GM19372 (cell line): ENCODE measurements around the gene TMEM190.

Source experiments
- ATAC-seq: cut with Tn5 transposase; IDR thresholded peaks from one replicate; pipeline ENCODE4 v1.9.1; 2021; ENCODE audit warnings: mild to moderate bottlenecking, low read depth, moderate library complexity; ENCODE audit not compliant: unreplicated experiment

Gene TMEM190

DNA sequence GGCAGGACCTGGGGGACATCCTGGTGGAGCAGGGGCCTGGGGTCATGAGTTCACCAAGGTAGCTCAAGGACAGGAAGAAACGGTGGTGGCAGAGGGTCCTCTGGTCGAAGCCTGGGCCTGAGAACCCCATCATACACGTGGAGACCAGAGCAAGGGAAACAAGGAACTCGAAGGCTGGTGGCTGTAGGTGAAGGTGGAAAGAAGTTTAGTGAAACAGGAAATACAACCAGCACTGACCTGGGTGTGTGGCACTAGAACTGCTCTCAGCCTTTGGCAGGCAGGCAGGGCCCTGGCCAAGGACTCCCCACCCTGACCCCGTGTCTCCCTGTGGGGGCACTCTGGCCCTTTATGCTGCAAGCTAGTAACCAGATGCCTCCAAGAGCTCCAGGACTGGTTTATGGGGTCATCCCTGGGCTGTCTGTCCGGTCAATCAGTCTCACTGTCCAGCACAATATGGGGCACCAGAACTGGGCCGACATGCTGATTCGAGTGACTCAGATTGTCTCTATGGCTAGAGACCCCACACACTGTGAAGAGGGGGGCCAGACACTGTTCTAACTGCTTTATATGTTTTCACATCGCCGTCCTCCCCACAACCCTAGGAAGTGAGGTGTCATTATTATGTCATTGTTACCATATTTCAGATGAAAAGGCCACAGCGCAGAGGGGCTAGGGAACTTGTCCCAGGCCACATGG lies 25.9 kb upstream of the TMEM190 start:
- ATAC-seq: no peak

DNA sequence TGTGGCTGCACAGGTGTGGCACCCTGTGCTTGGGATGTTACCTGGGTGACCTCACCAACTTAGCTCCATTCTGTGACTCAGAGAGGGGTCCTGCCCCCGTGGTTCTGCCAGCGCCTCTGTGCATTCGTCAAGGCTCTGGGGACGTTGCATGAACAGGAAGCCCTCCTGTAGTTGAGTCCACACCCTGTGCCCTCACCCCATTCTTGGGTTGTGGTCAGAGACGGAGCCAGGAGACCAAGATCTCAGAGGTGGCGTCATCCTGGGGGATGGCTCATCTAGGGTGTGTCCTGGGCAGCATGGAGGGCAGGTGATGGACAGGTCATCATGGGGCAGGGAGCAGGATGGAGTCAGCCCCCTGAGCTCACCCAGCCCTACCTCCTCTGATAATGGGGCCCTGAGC lies 24.6 kb upstream of the TMEM190 start:
- no peak for ATAC-seq

DNA sequence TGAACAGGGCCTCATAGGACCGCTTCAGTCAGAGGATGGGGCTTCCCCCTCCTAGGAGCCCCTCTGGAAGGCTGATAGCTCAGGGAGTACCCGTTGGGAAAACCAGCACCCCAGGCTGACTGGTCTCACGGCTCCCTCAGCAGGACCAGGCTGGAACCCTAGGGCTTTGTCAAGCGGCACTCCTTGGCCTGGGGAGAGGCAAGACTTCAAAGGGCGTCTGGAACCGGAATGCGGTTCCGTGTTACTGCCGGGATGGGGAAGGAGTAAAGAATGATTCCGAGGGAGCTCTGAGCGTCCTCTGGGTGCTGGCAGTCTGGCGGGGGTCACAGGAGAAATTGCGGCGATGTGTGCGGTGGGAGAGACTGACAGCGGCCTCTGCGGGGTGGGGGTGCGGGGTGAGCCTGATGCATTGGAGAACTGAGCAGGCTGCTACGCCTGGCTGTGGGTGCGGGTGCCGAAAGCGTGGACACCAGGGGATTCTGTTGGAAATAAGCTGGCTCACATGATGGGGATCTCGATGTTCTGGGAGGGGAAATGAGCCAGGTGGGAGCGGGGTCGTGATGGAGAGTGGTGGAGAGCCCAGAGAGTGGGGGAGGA lies 24.0 kb upstream of the TMEM190 start:
- ATAC-seq: no peak

DNA sequence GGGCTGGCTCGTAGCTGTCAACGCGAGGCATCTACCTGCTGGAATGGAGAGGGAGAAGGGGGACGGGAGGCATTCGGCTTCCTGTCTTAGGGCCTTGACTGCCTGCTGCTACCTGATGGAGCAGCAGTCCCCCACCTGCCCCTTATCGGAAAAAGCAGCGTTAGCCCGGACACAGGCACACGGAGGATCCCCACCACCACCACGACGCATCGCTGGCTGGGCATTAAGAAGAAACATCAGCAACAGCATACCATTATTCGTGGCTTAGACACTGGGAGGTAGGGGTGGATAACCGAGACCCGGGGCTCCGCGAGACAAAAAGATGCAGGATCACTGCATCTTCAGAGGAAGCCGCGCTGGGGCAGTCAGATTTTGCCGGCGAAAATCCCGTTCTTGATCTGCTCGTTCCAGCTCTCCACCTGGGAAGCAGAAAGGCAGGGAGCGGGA lies 23.2 kb upstream of the TMEM190 start:
- ATAC-seq: no peak

DNA sequence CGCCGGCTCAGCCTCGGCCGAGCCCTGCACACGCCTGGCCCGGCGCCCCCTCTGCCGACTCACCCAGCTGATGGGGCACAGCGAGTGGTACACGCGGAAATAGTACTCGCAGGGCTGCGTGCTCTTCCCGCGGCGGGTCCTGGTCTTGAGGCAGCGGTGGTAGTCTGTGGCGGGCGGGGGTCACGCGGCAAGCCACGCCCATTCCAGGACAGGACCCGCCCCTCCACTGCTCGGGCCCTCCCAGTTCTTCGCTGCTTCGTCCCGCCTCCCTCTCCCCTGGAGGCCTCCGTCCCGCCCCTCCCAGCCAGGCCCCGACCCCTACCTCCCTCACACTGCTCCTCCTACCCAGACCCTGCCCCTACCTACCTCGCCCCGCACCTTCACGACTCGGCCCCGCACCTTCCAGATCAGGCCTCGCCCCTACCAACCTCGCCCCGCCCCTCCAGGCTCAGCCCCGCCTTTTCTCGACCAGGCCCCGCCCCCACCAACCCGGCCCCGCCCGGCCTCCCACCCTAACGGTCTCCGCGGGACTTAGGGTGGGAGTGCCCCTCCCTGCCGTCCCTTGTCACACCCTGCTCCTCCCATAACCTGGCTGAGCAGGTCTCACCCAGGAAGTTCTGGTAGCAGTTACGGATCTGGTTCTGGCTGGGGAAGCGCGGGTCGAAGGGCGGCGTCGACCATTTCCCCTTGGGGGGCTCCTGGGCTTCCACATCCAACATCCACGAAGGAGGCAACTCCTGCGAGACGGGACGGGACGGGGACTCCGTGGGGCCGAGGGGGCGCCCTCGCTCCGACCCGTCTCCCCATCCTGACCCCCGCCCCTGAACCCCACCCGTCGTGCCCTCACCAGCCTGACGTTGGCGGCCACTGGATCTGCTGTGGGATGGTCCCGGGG lies 22.6 kb upstream of the TMEM190 start:
- no peak for ATAC-seq

DNA sequence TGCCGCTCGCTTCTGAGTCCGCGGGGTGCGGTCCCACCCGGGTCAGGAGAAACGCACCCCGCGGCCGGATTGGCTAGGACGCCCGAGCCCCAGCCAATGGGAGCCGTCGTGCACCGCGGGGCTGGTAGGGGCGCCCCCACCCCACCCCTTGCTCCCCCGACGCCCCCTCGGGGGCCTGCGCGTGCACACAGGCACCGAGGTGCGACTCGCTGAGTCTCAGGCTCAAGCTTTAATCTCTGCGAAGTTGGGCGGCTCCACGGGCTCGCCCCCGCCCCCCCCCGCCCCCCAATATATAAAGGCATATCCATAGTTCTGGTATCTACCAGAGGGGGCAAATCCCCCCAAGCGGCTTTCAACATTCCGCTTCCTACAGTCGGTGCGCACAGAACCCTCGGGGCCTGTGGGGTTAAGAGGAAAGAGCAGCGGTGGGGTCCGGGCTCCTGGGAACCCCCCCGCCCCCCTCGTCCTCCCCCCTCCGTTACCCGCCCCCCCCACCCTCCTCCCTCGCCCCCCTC lies 21.9 kb upstream of the TMEM190 start, which contains the start of gene COX6B2:
TSS of gene COX6B2 (minus strand) at position 22 of the 515 bp plus-strand sequence. CDS start 198 bp downstream, outside the sequence.
- ATAC-seq: no peak

DNA sequence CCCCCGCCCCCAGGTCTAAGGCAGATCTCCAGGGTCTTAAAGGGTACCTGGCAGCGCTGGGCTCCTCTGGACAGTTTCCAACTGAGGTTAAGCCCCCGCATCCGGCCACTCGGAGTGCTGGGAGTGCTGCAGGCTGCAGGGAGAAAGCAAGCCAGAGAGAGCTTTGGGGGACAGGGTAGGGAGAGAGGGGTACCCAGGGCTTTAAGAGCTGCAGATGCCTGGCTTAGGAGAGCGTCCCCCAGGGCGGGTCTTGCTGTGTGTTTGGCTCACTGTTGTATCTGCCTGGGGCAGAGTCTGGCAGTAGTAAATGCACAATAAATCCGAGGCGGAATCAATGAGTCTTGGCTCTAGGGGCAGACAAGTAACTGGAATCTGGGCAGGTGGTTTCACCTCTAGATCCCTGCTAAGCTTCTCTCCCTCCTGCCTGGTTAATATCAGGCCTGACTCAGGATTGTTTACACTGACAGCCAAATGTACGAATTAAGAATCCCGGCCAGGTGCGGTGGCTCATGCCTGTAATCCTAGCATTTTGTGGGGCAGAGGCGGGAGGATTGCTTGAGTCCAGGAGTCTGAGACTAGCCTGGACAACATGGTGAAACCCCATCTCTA lies 21.3 kb upstream of the TMEM190 start:
- ATAC-seq: no peak

DNA sequence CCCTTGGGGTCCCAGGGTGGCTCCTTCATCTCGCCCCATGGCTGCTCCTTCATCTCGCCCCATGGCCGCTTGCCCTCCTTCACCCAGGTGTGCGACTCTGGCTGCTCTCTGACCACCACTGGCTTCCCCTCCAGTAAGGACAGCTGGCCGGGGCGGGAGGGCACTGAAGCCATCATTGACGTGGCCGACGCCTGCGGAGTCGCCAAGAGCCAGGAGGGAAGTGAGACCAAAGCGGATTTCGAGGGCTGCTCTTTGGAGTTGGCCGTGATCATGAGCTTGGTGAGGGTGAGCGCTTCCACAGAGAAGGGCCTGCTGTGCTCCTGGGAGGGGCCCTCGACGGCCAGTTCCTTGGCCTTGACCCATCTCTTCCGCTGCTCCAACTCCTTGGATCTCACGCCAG lies 18.1 kb upstream of the TMEM190 start:
- no peak for ATAC-seq

DNA sequence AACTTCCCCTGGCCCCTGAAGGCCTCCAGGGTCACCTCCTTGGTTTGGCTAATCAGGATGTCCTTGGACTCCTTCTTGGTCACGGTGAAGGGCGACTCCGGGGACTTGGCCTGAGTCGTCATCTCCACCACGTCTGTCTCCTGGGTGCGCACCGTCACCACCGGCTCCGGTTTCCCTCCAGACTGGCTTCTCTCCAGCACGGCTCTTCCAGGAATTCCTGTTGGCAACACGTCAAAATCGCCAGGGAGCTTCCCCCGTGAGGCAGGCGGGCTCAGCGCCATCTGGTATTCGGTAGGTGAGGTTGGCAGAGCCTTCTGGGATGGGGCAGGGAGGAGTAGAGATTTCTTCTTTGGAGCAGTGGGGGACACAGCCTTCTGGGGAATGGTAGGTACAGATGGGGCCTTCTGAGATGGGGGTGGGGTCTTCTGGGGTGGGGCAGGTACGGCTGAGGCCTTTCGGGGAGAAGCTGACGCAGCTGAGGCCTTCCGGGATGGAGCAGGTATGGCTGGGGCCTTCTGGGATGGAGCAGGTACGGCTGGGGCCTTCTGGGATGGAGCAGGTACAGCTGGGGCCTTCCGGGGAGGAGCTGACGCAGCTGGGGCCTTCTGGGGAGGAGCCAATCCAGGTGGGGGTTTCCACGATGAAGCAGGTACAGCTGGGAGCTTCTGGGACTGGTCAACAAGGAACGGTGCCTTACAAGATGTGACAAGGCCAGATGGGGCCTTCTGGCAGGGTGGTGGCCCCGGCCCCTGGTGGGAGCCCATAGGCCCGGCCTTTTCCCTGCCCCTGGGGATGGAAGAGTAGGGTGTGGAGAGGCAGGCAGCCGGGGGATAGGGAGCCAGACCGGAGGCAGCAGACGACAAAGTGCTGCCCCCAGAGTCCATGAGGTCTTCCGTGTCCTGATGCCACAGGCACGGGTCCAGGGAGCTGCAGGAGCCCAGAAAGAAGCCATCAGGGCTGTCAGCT lies 17.4 kb upstream of the TMEM190 start:
- ATAC-seq: no peak

DNA sequence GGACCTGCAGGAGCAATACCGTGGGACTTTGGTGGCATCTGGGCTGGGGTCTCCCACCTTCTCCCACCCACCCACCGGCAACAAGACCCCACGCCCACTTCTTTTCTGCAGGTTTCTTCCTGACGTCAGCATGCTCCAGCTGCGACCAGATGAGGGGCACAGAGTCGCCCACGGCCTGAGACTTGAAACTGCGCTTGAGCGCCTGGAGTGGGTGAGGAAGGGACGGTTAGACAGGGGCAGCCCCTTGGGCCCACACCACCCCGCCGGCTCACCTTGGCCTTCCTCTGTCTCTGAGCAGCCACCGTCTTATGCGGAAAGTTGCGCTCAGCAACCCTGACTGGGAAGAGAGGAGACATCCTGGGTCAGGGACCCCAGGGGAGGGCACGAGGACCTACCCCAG lies 15.7 kb upstream of the TMEM190 start:
- ATAC-seq: no peak

DNA sequence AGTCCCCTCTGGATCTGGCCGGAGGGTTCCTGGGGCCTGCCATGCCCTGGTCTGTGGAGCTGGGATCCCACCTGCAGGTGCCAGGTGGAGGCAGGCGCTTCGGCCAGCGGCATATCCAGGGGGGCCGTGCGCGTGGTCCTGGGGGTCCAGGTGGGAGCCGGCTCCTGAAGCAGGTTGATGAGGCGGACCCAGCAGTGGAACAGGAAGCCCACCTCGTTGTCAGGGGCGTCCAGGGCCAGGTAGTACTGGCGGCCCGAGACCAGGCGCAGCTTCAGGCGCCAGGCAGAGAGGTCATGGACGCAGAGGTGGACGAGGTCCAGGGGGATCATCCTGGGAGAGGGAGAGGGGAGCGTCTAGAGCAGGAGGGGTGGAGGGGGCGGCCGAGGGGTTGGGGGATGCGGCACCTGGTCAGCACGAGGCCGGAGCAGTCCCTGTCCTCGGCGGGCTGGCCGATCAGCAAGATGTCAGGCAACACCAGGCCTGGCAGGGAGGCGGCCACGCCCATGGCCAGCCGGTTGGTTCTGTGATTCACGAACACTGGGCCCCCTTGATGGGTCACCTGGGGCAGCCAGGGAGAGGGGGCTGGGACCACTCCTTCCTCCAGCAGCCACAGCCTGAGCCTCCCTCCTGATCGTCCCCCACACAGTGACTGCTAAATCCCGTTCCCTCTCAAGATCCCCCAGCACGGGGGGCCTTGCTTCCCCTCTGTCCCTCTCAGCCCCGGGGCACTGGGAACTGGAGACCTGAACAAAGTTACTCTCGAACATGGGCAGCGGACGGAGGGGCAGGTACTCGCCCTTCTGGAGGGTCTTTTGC lies 14.2 kb upstream of the TMEM190 start:
- ATAC-seq: no peak

DNA sequence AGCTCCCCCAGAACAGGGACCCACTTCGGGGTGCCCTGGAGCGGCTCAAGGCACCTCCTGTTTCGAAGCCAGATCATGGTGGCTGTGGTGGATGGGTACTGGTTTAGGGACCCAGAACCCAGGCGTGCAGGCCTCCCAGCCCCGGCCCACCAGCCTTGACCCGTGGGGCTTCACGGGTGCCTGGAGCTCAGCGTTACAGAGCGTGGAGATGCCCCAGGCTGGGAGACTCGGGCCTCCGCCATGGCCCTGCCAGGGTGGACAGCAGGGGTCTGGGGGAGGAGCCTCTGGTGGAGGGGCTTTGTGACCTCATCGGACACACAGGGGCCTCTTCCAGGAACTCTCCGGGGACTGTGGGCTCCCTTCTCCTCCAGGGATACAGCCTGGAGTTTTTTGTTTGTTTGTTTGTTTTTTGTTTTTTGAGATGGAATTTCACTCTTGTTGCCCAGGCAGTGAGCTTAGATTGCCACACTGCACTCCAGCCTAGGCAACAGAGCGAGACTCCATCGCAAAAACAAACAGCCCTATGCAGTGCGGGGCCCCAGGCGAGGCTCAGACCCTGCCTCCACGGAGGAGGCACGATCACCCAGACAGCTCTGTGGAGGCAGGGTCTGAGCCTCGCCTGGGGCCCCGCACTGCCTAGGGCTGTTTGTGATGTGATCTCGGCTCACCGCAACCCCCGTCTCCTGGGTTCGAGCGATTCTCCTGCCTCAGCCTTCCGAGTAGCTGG lies 13.5 kb upstream of the TMEM190 start, which contains the start of gene GARIN5B:
TSS of gene GARIN5B (minus strand) at position 271 of the 727 bp plus-strand sequence. CDS start at position 77, 194 bp downstream.
- no peak for ATAC-seq

DNA sequence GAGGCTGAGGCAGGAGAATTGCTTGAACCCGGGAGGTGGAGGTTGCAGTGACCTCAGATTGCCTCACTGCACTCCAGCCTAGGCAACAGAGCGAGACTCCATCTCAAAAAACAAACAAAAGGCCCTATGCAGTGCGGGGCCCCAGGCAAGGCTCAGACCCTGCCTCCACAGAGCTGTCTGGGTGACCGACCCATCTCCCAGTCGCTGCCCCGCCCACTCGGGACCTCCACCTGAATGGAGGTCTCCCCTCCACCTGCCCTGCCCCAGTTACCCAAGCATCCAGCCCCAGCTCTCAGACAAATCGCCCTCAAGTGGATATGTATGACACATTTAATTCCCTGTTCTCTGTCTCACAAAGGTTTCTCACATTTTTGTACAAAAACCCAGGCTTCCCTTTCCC lies 11.4 kb upstream of the TMEM190 start:
- no peak for ATAC-seq

DNA sequence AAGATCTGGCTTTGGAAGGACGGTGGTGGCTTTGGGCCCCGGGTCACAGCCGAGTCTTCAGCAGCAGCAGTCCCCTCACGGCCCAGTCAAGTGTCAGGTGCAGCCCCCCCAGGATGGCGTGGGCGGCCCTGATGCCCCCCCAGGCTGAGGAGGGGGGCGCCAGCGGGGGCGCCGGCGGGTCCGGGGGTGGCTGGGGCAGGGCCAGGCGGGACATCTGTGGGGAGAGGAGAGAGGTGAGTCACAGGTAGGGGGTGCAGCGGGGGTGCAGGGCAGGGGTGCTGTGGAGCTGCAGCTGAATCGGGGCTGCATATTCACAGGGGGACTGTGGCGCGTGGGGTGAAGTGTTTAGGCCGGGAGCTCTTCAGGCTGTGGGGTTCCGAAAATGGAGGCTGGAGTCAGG lies 10.7 kb upstream of the TMEM190 start:
- no peak for ATAC-seq

DNA sequence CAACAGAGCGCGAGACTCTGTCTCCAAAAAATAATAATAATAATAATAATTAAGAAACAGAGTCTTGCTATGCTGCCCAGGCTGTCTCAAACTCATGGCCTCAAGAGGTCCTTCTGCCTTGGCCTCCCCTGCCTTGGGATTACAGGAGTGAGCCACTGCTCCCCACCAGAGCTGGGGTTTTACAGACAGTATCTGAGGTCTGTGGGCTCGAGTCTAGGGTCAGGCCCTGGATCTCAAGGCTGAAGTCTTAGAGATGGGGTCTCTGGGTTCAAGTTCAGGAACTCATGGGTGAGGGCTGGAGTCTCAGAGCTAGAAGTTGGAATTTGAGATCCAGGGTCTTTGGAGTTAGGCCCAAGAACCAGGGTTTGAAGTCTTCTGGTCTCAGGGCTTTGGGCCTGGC lies 9.8 kb upstream of the TMEM190 start:
- ATAC-seq: no peak

DNA sequence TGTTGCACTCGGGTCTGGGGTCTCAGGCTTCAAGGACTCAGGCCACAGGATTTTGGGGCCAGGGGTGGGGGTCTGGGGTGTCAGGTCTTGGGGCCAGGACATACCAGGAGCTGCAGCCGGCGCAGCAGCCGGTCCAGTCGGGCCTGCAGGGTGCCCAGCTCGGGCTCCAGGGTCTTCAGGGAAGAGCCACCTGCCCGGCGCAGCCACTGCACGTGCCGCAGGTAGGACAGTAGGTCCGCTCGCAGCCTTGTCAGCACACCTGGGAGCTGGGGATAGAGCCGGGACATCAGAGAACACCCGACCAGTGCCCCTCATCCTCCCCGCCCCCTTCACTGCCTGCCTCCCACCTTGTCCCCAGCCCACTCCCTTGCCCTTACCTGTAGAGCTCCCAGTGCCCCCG lies 8.5 kb upstream of the TMEM190 start:
- ATAC-seq: no peak

DNA sequence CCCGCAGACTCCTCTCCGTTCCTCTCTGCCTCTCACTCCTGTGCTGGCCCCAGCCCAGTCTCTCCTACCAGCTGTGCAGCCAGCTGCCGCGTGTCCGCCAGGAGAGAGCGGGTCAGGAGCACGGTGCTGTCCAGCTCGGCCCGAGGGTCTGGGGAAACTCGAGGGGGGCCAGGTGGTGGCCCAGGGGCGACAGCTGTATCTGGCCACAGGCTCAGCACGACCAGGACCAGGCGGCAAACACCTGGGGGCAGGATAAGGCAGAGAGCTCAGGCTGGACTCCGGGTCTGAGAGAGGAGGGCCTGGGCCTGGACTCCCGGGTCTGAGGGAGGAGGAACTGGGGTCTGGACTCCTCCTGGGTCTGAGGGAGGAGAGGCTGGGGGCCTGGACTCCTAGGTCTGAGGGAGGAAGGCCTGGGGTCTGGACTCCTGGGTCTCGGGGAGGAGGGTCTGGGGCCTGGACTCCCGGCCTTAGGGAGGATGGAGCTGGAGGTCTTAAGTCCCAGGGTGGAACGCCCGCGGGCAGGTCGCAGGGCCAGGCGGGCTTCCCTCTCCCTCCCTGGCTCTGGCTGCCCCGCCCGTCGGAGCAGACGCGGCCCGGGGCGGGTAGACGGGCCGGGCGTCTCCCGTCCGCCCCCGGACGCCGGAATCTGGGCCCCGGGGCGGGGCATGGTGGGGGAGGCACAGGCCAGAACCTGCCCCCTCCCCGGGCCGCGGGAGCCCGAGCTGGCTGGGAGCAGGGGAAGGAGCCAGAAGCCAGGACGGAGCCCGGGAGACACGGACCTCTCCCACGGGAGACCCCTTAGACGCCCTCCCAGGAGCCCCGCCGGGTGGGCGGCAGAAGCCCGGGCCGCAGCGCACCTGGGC lies 7.7 kb upstream of the TMEM190 start:
- no peak for ATAC-seq
